Neural cell (in vitro differentiated cells): ENCODE measurements around the gene PCK1. TPM values are rescaled to one million over a fixed set of nuclear protein-coding genes. Genes with fewer than 3 reads are reported as not detected.

Experiments
- H2AFZ ChIP-seq: fragments of 200-600, 300-800 bp; sonication (generic), shearing (Covaris generic); 2 replicates; pipeline ENCODE4 v1.6.0; 2014; ENCODE audit warnings: low read depth, mild to moderate bottlenecking, antibody characterized with exemption, low read length, moderate library complexity
- H3F3A ChIP-seq: fragments of 200-600 bp; shearing (Covaris generic); 2 replicates; pipeline ENCODE4 v1.6.1; 2016; ENCODE audit warnings: mild to moderate bottlenecking, moderate library complexity, mixed read lengths, antibody characterized with exemption, low read length; ENCODE audit not compliant: insufficient read depth, poor library complexity, severe bottlenecking
- H3K27ac ChIP-seq: fragments of 200-600, 300-800 bp; sonication (generic), shearing (Covaris generic); 2 replicates; pipeline ENCODE4 v1.5.1; 2014; ENCODE audit warnings: mild to moderate bottlenecking, low read length, moderate library complexity
- H3K27me3 ChIP-seq: fragments of 300-800, 200-600 bp; sonication (generic), shearing (Covaris generic); 2 replicates; pipeline ENCODE4 v1.6.0; 2014; ENCODE audit warnings: mild to moderate bottlenecking, low read depth, low read length, moderate library complexity; ENCODE audit not compliant: insufficient read depth
- H3K36me3 ChIP-seq: fragments of 300-800, 200-600 bp; sonication (generic), shearing (Covaris generic); 2 replicates; pipeline ENCODE4 v1.5.1; 2014; ENCODE audit warnings: mild to moderate bottlenecking, antibody characterized with exemption, low read length, moderate library complexity; ENCODE audit not compliant: insufficient read depth
- H3K4me2 ChIP-seq: fragments of 300-800, 200-600 bp; sonication (generic), shearing (Covaris generic); 2 replicates; pipeline ENCODE4 v1.6.0; 2014; ENCODE audit warnings: mild to moderate bottlenecking, low read length
- H3K4me3 ChIP-seq: fragments of 300-800, 200-600 bp; sonication (generic), shearing (Covaris generic); 2 replicates; pipeline ENCODE4 v1.5.1; 2014; ENCODE audit warnings: mild to moderate bottlenecking, low read length, moderate library complexity
- H3K79me2 ChIP-seq: fragments of 200-600 bp; shearing (Covaris generic); replicated peaks from 2 replicates; pipeline ENCODE4 v1.6.0; 2014; ENCODE audit warnings: mild to moderate bottlenecking, low read length, moderate library complexity; ENCODE audit not compliant: insufficient read depth
- H3K9ac ChIP-seq: fragments of 300-800, 200-600 bp; sonication (generic), shearing (Covaris generic); 2 replicates; pipeline ENCODE4 v1.6.1; 2016; ENCODE audit warnings: mild to moderate bottlenecking, low read length, mixed read lengths
- H3K9me2 ChIP-seq: fragments of 200-600 bp; shearing (Covaris generic); 2 replicates; pipeline ENCODE4 v1.6.1; 2016; ENCODE audit warnings: mild to moderate bottlenecking, low read length, mixed read lengths; ENCODE audit not compliant: insufficient read depth
- H3K9me3 ChIP-seq: fragments of 200-600, 300-800 bp; sonication (generic), shearing (Covaris generic); 2 replicates; pipeline ENCODE4 v1.6.1; 2016; ENCODE audit warnings: mild to moderate bottlenecking, mixed run types, low read length, moderate library complexity, mixed read lengths
- H4K20me1 ChIP-seq: fragments of 200-600 bp; shearing (Covaris generic); 2 replicates; pipeline ENCODE4 v1.6.1; 2016; ENCODE audit warnings: mild to moderate bottlenecking, mixed run types; ENCODE audit not compliant: insufficient read depth
- EP300 ChIP-seq: fragments of 450-650 bp; conservative IDR thresholded peaks from 2 replicates; pipeline ENCODE4 v1.6.1; 2014; ENCODE audit warnings: antibody characterized with exemption, mild to moderate bottlenecking, moderate library complexity; ENCODE audit not compliant: poor library complexity, severe bottlenecking
- EZH2 ChIP-seq: fragments of 200-600, 300-800 bp; shearing (Covaris generic), sonication (generic); IDR thresholded peaks from 2 replicates; pipeline ENCODE4 v1.6.1; 2014; ENCODE audit warnings: antibody characterized with exemption, low read length, borderline replicate concordance, mild to moderate bottlenecking; ENCODE audit not compliant: insufficient read depth, poor library complexity, severe bottlenecking
- MXI1 ChIP-seq: fragments of 450-650 bp; conservative IDR thresholded peaks from 2 replicates; pipeline ENCODE4 v1.6.1; 2014; ENCODE audit warnings: antibody characterized with exemption, mild to moderate bottlenecking; ENCODE audit not compliant: poor library complexity, severe bottlenecking
- POLR2AphosphoS5 ChIP-seq: IDR thresholded peaks from 2 replicates; pipeline ENCODE4 v1.6.1; 2012
- RAD21 ChIP-seq: fragments of 450-650 bp; conservative IDR thresholded peaks from 2 replicates; pipeline ENCODE4 v1.6.1; 2014; ENCODE audit warnings: antibody characterized with exemption, mild to moderate bottlenecking, moderate library complexity
- REST ChIP-seq: IDR thresholded peaks from 2 replicates; pipeline ENCODE4 v1.6.1; 2012; ENCODE audit warnings: borderline replicate concordance
- SMC3 ChIP-seq: fragments of 450-650 bp; conservative IDR thresholded peaks from 2 replicates; pipeline ENCODE4 v1.6.1; 2014; ENCODE audit warnings: antibody characterized with exemption, mild to moderate bottlenecking, moderate library complexity; ENCODE audit not compliant: poor library complexity
- TAF1 ChIP-seq: IDR thresholded peaks from 2 replicates; pipeline ENCODE4 v1.6.1; 2012; ENCODE audit warnings: low read depth
- polyA plus RNA-seq: library from polyadenylated mRNA; depleted of rRNA; stranded (reverse); fragments of >200 nt; gene quantifications from 2 replicates; pipeline ENCODE4 v1.2.3, GENCODE V29; 2014
- TF ChIP-seq, protein P1 (sequence below): fragments of 450-650 bp; IDR thresholded peaks from 2 replicates; pipeline ENCODE4 v1.5.1; 2014; ENCODE audit warnings: antibody characterized with exemption, mild to moderate bottlenecking, moderate library complexity; ENCODE audit not compliant: poor library complexity, severe bottlenecking

Gene PCK1
- polyA plus RNA-seq, 1 donor from 2014 or later = 0.24 TPM

- Histone ChIP-seq H3K27ac (no peak overlapping the region), H3K9me2 (no peaks in the 10 kb centered on the region), H3K9me3 (no peaks in the 10 kb centered on the region), H2AFZ (no peak overlapping the region), H3K9ac (no peak overlapping the region), H3K4me3 (no peak overlapping the region), H3K4me2 (no peak overlapping the region), H3K79me2 (no peaks in the 10 kb centered on the region), H3F3A (no peaks in the 10 kb centered on the region), H3K36me3 (no peaks in the 10 kb centered on the region), H4K20me1 (no peaks in the 10 kb centered on the region), H3K27me3 (no peaks in the 10 kb centered on the region)
- TF ChIP-seq POLR2AphosphoS5 (no peak), SMC3 (no peak), EP300 (no peak), EZH2 (no peak), TAF1 (no peak), RAD21 (no peak), REST (no peak), MXI1 (no peak)
- TF ChIP-seq, protein P1, sequence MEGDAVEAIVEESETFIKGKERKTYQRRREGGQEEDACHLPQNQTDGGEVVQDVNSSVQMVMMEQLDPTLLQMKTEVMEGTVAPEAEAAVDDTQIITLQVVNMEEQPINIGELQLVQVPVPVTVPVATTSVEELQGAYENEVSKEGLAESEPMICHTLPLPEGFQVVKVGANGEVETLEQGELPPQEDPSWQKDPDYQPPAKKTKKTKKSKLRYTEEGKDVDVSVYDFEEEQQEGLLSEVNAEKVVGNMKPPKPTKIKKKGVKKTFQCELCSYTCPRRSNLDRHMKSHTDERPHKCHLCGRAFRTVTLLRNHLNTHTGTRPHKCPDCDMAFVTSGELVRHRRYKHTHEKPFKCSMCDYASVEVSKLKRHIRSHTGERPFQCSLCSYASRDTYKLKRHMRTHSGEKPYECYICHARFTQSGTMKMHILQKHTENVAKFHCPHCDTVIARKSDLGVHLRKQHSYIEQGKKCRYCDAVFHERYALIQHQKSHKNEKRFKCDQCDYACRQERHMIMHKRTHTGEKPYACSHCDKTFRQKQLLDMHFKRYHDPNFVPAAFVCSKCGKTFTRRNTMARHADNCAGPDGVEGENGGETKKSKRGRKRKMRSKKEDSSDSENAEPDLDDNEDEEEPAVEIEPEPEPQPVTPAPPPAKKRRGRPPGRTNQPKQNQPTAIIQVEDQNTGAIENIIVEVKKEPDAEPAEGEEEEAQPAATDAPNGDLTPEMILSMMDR = no peak
These were observed 50.8 kb downstream of the PCK1 start for GRCh38 chr20:57611586-57612311.

DNA sequence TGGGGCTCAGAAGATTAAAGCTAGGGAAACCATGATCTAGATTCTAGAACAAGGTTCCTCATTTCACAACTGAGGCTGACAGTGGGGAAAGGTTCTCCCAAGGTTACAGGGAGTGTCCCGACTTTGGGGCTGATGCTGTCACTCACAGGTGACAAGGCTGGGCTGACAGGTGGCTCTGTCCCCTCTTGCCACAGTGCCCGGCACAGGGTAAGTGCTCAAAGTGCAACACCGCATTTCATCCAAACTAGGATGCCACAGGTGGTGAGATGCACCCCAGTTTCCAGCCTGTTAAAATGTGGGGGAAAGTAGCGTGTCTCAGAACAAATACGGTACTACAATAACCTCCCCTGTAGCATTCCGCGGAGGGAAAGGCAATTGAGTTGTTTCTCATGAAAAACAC is 51.5 kb downstream of the PCK1 start:
- H3K27me3 ChIP-seq = no peaks in the 10 kb centered on the region
- H2AFZ ChIP-seq = no peak overlapping the region
- H3K4me2 ChIP-seq = no peak overlapping the region
- no peak overlapping the region for H3K27ac ChIP-seq
- no peak for TF ChIP-seq MXI1
- TF ChIP-seq, protein P1 = no peak
- no peak for TF ChIP-seq POLR2AphosphoS5
- TF ChIP-seq SMC3 = no peak
- no peak for TF ChIP-seq EZH2
- no peaks in the 10 kb centered on the region for H3K9me3 ChIP-seq
- no peak overlapping the region for H3K4me3 ChIP-seq
- H3K9ac ChIP-seq = no peak overlapping the region
- no peaks in the 10 kb centered on the region for H3K79me2 ChIP-seq
- no peaks in the 10 kb centered on the region for H4K20me1 ChIP-seq
- no peaks in the 10 kb centered on the region for H3K36me3 ChIP-seq
- H3F3A ChIP-seq = no peaks in the 10 kb centered on the region
- no peaks in the 10 kb centered on the region for H3K9me2 ChIP-seq
